Muscle layer of colon (tissue), 2 donors: ENCODE measurements around the gene TRH.
"Not testable (repeated sequence)": the region's sequence is repeated elsewhere in the genome, so short reads cannot be mapped to it uniquely, and the experiment has no call there.

ENCODE experiments used
- H3K27ac ChIP-seq: one replicate; pipeline ENCODE4 v1.7.0; 2013; ENCODE audit warnings: low read depth, mild to moderate bottlenecking, low read length, moderate library complexity
- H3K27me3 ChIP-seq, 2 donors: one replicate each; pipeline ENCODE4 v1.7.0; 2013; ENCODE audit warnings: low read length in 2 of 2, mild to moderate bottlenecking in 2 of 2; ENCODE audit not compliant: insufficient read depth in 2 of 2, control insufficient read depth in 1 of 2
- H3K36me3 ChIP-seq: one replicate; pipeline ENCODE4 v1.7.0; 2013; ENCODE audit warnings: mild to moderate bottlenecking, low read length; ENCODE audit not compliant: insufficient read depth
- H3K4me1 ChIP-seq: one replicate; pipeline ENCODE4 v1.7.0; 2013; ENCODE audit warnings: mild to moderate bottlenecking, low read length; ENCODE audit not compliant: insufficient read depth
- H3K4me3 ChIP-seq, 2 donors: one replicate each; pipeline ENCODE4 v1.7.0; 2013; ENCODE audit warnings: low read length in 2 of 2, low read depth in 1 of 2, mild to moderate bottlenecking in 1 of 2, moderate library complexity in 1 of 2
- H3K9ac ChIP-seq: one replicate; pipeline ENCODE4 v1.7.0; 2013; ENCODE audit warnings: low read length
- H3K9me3 ChIP-seq: one replicate; pipeline ENCODE4 v1.7.0; 2013; ENCODE audit warnings: mild to moderate bottlenecking, low read length
- donor health status: abdominal sarcoma.
- donor health status: Adenocarcinoma of cecum.

The TRH gene

GRCh38 chr3:130014526-130014925 is 40.0 kb downstream of the TRH start:
- Histone ChIP-seq H3K27ac (no peak overlapping the region), H3K4me3 (no peak overlapping the region), H3K9ac (no peak overlapping the region), H3K9me3 (no peaks in the 10 kb centered on the region), H3K4me1 (no peaks in the 10 kb centered on the region), H3K27me3 (no peaks in the 10 kb centered on the region), H3K36me3 (no peaks in the 10 kb centered on the region)

GRCh38 chr3:130017661-130018060 is 43.1 kb downstream of the TRH start:
- not testable (repeated sequence) for H3K4me1 ChIP-seq, H3K36me3 ChIP-seq, H3K9me3 ChIP-seq, H3K4me3 ChIP-seq, H3K27me3 ChIP-seq, H3K9ac ChIP-seq, H3K27ac ChIP-seq

- not testable (repeated sequence) for H3K36me3 ChIP-seq, H3K9ac ChIP-seq, H3K4me1 ChIP-seq, H3K9me3 ChIP-seq, H3K27me3 ChIP-seq, H3K27ac ChIP-seq, H3K4me3 ChIP-seq
Measured at GRCh38 chr3:130026146-130026829, 51.8 kb downstream of the TRH start.

GRCh38 chr3:130027437-130027836 is 52.9 kb downstream of the TRH start:
- H3K9ac ChIP-seq, H3K27me3 ChIP-seq, H3K4me1 ChIP-seq, H3K27ac ChIP-seq, H3K4me3 ChIP-seq, H3K9me3 ChIP-seq, H3K36me3 ChIP-seq: not testable (repeated sequence)
